Measurements from ENCODE around the gene DHCR7.

- no peak for TF ChIP-seq POLR2A (IDR thresholded peaks at IDR 0.05)
- no peak for TF ChIP-seq CTCF (IDR thresholded peaks at IDR 0.05 in 4 of 5, conservative IDR thresholded peaks at IDR 0.05 in 1 of 5)
These were observed 1.1 kb downstream of the DHCR7 start for GRCh38 chr11:71446942-71447688.
